Measurements from ENCODE around the gene SELENOM.

- TF ChIP-seq REST (IDR thresholded peaks at IDR 0.05; ENCODE audit: insufficient read depth in 1 of 2, low read depth in 2 of 2, low read length in 2 of 2), result no peak
- TF ChIP-seq TAF1 (IDR thresholded peaks at IDR 0.05; ENCODE audit: borderline replicate concordance, insufficient read depth, low read length), result no peak
- TF ChIP-seq POLR2AphosphoS5 (IDR thresholded peaks at IDR 0.05; ENCODE audit: low read depth, low read length), result no peak
- TF ChIP-seq SIN3A (IDR thresholded peaks at IDR 0.05; ENCODE audit: borderline replicate concordance, insufficient read depth, low read length), result no peak
- no peak for TF ChIP-seq FOXP2 (optimal IDR thresholded peaks at IDR 0.05; ENCODE audit: borderline replicate concordance, extremely low read depth, extremely low read length, insufficient read depth)
These were observed 34.9 kb upstream of the SELENOM start for GRCh38 chr22:31142285-31142684.

All from PFSK-1 (cell line).